OCI-LY7 (cell line): Measurements from ENCODE around the gene SLC25A41. TPM values are rescaled to one million over a fixed set of nuclear protein-coding genes. Genes with fewer than 3 reads are reported as not detected.
A peak's percentile ranks its signal among the peaks of the same experiment; 100 is the strongest.

Experiments
- BruUV-seq: library from RNA; stranded (reverse); fragments of 400-500 nt; replicated peaks from 2 replicates; lab custom pipeline; 2021; lab: Mats Ljungman, UMichigan
- CTCF ChIA-PET: fragments of 300-600 bp; sonication (Branson Sonifier 250); formaldehyde crosslinking; loops from one replicate; lab custom pipeline; 2022; ENCODE audit warnings: antibody characterized with exemption; ENCODE audit not compliant: unreplicated experiment; lab: Charles Lee
- POLR2A ChIA-PET: fragments of 300-600 bp; sonication (Branson Sonifier 250); formaldehyde crosslinking; loops from one replicate; lab custom pipeline; 2022; ENCODE audit warnings: antibody characterized with exemption; lab: Charles Lee
- DNase-seq: peaks from one replicate; pipeline ENCODE4 v3.0.0-alpha.2; 2015; ENCODE audit warnings: low spot score
- H2AFZ ChIP-seq: fragments of 200-600 bp; sonication (generic), shearing (Covaris generic); 2 replicates; pipeline ENCODE4 v1.6.1; 2014; ENCODE audit warnings: mild to moderate bottlenecking, antibody characterized with exemption, low read length, moderate library complexity
- H3K27ac ChIP-seq: fragments of 200-600 bp; sonication (generic); 2 replicates; pipeline ENCODE4 v1.5.1; 2014; ENCODE audit warnings: mixed run types, low read depth, mild to moderate bottlenecking, moderate library complexity, low read length, inconsistent platforms; ENCODE audit not compliant: poor library complexity, severe bottlenecking
- H3K36me3 ChIP-seq: fragments of 200-600 bp; sonication (generic); 2 replicates; pipeline ENCODE4 v1.6.1; 2014; ENCODE audit warnings: mild to moderate bottlenecking, antibody characterized with exemption, low read length, moderate library complexity, mixed read lengths; ENCODE audit not compliant: insufficient read depth
- H3K4me1 ChIP-seq: fragments of 200-600 bp; sonication (generic); 2 replicates; pipeline ENCODE4 v1.5.1; 2014; ENCODE audit warnings: mild to moderate bottlenecking, low read length; ENCODE audit not compliant: insufficient read depth, poor library complexity, severe bottlenecking
- H3K4me2 ChIP-seq: fragments of 200-600 bp; sonication (generic); 2 replicates; pipeline ENCODE4 v1.6.1; 2014; ENCODE audit warnings: mild to moderate bottlenecking, low read length
- H3K4me3 ChIP-seq: fragments of 200-600 bp; sonication (generic); 2 replicates; pipeline ENCODE4 v1.5.1; 2014; ENCODE audit warnings: mild to moderate bottlenecking, low read depth, low read length; ENCODE audit not compliant: poor library complexity, severe bottlenecking
- H3K79me2 ChIP-seq: fragments of 200-600 bp; sonication (generic); 2 replicates; pipeline ENCODE4 v1.6.1; 2016; ENCODE audit warnings: low read depth, mild to moderate bottlenecking, low read length, moderate library complexity, mixed read lengths; ENCODE audit not compliant: insufficient read depth
- H3K9me2 ChIP-seq: fragments of 200-600 bp; sonication (generic); 2 replicates; pipeline ENCODE4 v1.6.1; 2016; ENCODE audit warnings: mild to moderate bottlenecking, low read length, mixed read lengths; ENCODE audit not compliant: insufficient read depth
- H3K9me3 ChIP-seq: fragments of 200-600 bp; sonication (generic); 2 replicates; pipeline ENCODE4 v1.6.1; 2014; ENCODE audit warnings: mild to moderate bottlenecking, mixed run types, low read length, mixed read lengths
- H4K20me1 ChIP-seq: fragments of 200-600 bp; sonication (generic); 2 replicates; pipeline ENCODE4 v1.6.1; 2014; ENCODE audit warnings: mild to moderate bottlenecking, antibody characterized with exemption, low read length, moderate library complexity, mixed read lengths; ENCODE audit not compliant: insufficient read depth
- CTCF ChIP-seq: fragments of 200-600 bp; sonication (generic); conservative IDR thresholded peaks from 2 replicates; pipeline ENCODE4 v1.5.1; 2014; ENCODE audit warnings: mild to moderate bottlenecking, antibody characterized with exemption, low read length, moderate library complexity, mixed read lengths
- EZH2phosphoT487 ChIP-seq: fragments of 200-600 bp; sonication (generic); IDR thresholded peaks from 2 replicates; pipeline ENCODE4 v1.6.1; 2018; ENCODE audit warnings: low read depth, borderline replicate concordance, mild to moderate bottlenecking, mixed run types, antibody characterized with exemption, low read length, moderate library complexity, mixed read lengths
- intact Hi-C: fragments of 100-400 bp; cut with micrococcal nuclease; formaldehyde crosslinking; loops from one replicate; pipeline ENCODE4 v1.10.0; 2022; ENCODE audit not compliant: unreplicated experiment
- total RNA-seq, 2 experiments: library from RNA; depleted of rRNA in 1 of 2; stranded (reverse); fragments of >200 nt in 1 of 2; shearing (Covaris generic) in 1 of 2; gene quantifications; 2 replicates each; pipeline ENCODE4 v1.2.3, GENCODE V29; 2014 to 2022

The SLC25A41 gene
- total RNA-seq, 2 experiments from 2014 or later: not detected

- peaks cover 14% of the 10 kb centered on the region for H3K4me1 ChIP-seq
- H3K27ac ChIP-seq: no peak overlapping the region
- intact Hi-C loops: loop anchor here (10.0 kb wide), 1 partner anchor 110 kb away; the partner anchor contains the start of gene TUBB4A
- no peak overlapping the region for H3K4me3 ChIP-seq
- TF ChIP-seq CTCF (no peak), EZH2phosphoT487 (no peak)
- H4K20me1 ChIP-seq: no peaks in the 10 kb centered on the region
- BruUV-seq: no TSS peak
- H3K9me3 ChIP-seq: no peaks in the 10 kb centered on the region
- CTCF ChIA-PET: no interaction called here
- no peak overlapping the region for H3K4me2 ChIP-seq
- no peaks in the 10 kb centered on the region for H3K9me2 ChIP-seq
- H3K79me2 ChIP-seq: peaks cover 15% of the 10 kb centered on the region
- POLR2A ChIA-PET: no interaction called here
- no peak overlapping the region for H2AFZ ChIP-seq
- no peak for DNase-seq
- H3K36me3 ChIP-seq: peaks cover 14% of the 10 kb centered on the region
Measured at GRCh38 chr19:6394831-6395230, 38.7 kb downstream of the SLC25A41 start.

GRCh38 chr19:6393983-6394412 lies 39.6 kb downstream of the SLC25A41 start:
- peak overlapping the region; percentile 81 for H3K4me3 ChIP-seq
- no peak for TF ChIP-seq EZH2phosphoT487
- no peak for TF ChIP-seq CTCF
- H3K27ac ChIP-seq: peak overlapping the region; percentile 44
- peaks cover 14% of the 10 kb centered on the region for H3K4me1 ChIP-seq
- intact Hi-C loops: loop anchor here (10.0 kb wide), 1 partner anchor 111 kb away; the partner anchor contains the start of gene TUBB4A
- peak overlapping the region; percentile 97 for H2AFZ ChIP-seq
- H3K36me3 ChIP-seq: peaks cover 21% of the 10 kb centered on the region
- ChIA-PET POLR2A (interaction anchor here (0.7 kb wide), 1 partner anchor 88 kb away, joined by 4 read pairs; the partner anchor contains the start of gene DENND1C), CTCF (no interaction called here)
- BruUV-seq: no TSS peak
- H3K4me2 ChIP-seq: peak overlapping the region; percentile 91
- H3K9me3 ChIP-seq: no peaks in the 10 kb centered on the region
- DNase-seq: no peak
- peaks cover 15% of the 10 kb centered on the region for H3K79me2 ChIP-seq
- H3K9me2 ChIP-seq: no peaks in the 10 kb centered on the region
- H4K20me1 ChIP-seq: no peaks in the 10 kb centered on the region

- BruUV-seq: no TSS peak
- POLR2A ChIA-PET: no interaction called here
Measured at GRCh38 chr19:6393074-6393982, 40.2 kb downstream of the SLC25A41 start, which contains the start of gene GTF2F1. GTF2F1 (minus strand) TSS chr19:6393164; CDS start chr19:6392995, 169 bp downstream.

More at GRCh38 chr19:6393074-6393982, 40.2 kb downstream of the SLC25A41 start, which contains the start of gene GTF2F1:
- peaks cover 15% of the 10 kb centered on the region for H3K79me2 ChIP-seq
- peaks cover 14% of the 10 kb centered on the region for H3K4me1 ChIP-seq
- H3K9me3 ChIP-seq: no peaks in the 10 kb centered on the region
- peak within 1 kb of the TSS; percentile 91 for H3K4me2 ChIP-seq
- peak within 1 kb of the TSS; percentile 81 for H3K4me3 ChIP-seq
- intact Hi-C loops: loop anchor here (10.0 kb wide), 1 partner anchor 111 kb away; the partner anchor contains the start of gene TUBB4A
- no peaks in the 10 kb centered on the region for H3K9me2 ChIP-seq
- no peaks in the 10 kb centered on the region for H4K20me1 ChIP-seq
- peaks cover 26% of the 10 kb centered on the region for H3K36me3 ChIP-seq
- DNase-seq: peak; percentile 96
- CTCF ChIA-PET: no interaction called here
- no peak for TF ChIP-seq EZH2phosphoT487
- peak; percentile 50 for TF ChIP-seq CTCF
- peak within 1 kb of the TSS; percentile 97 for H2AFZ ChIP-seq
- peak within 1 kb of the TSS; percentile 44 for H3K27ac ChIP-seq
